ENCODE results near the gene RGS19.

GRCh38 chr20:64099880-64100565 is 20.7 kb upstream of the RGS19 start:
- TF ChIP-seq CTCF (IDR thresholded peaks at IDR 0.05), result no peak
- no peak for TF ChIP-seq POLR2A (IDR thresholded peaks at IDR 0.05)
